Naive B cell (primary cell): ENCODE measurements around the gene MED19. TPM values are rescaled to one million over a fixed set of nuclear protein-coding genes. Genes with fewer than 3 reads are reported as not detected.

ENCODE experiments used
- ATAC-seq, 2 donors: fragments of 150-1000 bp; cut with Tn5 transposase; 2 replicates each; pipeline ENCODE4 v1.10.0; 2021; ENCODE audit warnings: low read depth in 2 of 2, mild to moderate bottlenecking in 2 of 2, moderate library complexity in 2 of 2
- DNase-seq: peaks from one replicate; pipeline ENCODE4 v3.0.0; 2022
- H3K27ac Mint-ChIP-seq, 6 donors: one replicate each; pipeline ENCODE4 v1.8.0; 2020 to 2022; ENCODE audit warnings: mild to moderate bottlenecking in 6 of 6, mixed read lengths in 6 of 6, moderate library complexity in 5 of 6, inconsistent platforms in 2 of 6
- H3K27me3 Mint-ChIP-seq, 3 donors: one replicate each; pipeline ENCODE4 v1.8.0; 2021 to 2022; ENCODE audit warnings: mixed read lengths in 3 of 3, mild to moderate bottlenecking in 1 of 3
- H3K36me3 Mint-ChIP-seq, 2 donors: one replicate each; pipeline ENCODE4 v1.8.0; 2020 to 2022; ENCODE audit warnings: mixed read lengths in 2 of 2, inconsistent platforms in 1 of 2, mild to moderate bottlenecking in 1 of 2
- H3K4me1 Mint-ChIP-seq, 3 donors: one replicate each; pipeline ENCODE4 v1.8.0; 2020 to 2022; ENCODE audit warnings: mixed read lengths in 3 of 3, inconsistent platforms in 1 of 3, mild to moderate bottlenecking in 1 of 3, moderate library complexity in 1 of 3
- H3K4me3 Mint-ChIP-seq, 8 donors: one replicate each; pipeline ENCODE4 v1.8.0; 2020 to 2022; ENCODE audit warnings: mild to moderate bottlenecking in 8 of 8, mixed read lengths in 8 of 8, moderate library complexity in 8 of 8, inconsistent platforms in 2 of 8
- H3K9me3 Mint-ChIP-seq, 7 donors: one replicate each; pipeline ENCODE4 v1.8.0; 2020 to 2022; ENCODE audit warnings: mixed read lengths in 7 of 7, mild to moderate bottlenecking in 5 of 7, inconsistent platforms in 2 of 7, moderate library complexity in 1 of 7
- polyA plus RNA-seq, 6 donors: library from polyadenylated mRNA; unstranded; fragments of 300-500 nt; fragmentation: Illumina TruSeq; gene quantifications; one replicate each; pipeline ENCODE4 v1.2.3, GENCODE V29; 2021; ENCODE audit warnings: low read depth in 6 of 6

MED19 gene
- polyA plus RNA-seq, 6 donors from 2014 or later: 17.6 to 24.3 (median 21.7) TPM

GRCh38 chr11:57657194-57658022 lies 54.6 kb downstream of the MED19 start, which contains the start of gene CLP1:
CLP1 (plus strand) TSS chr11:57657762; CDS start chr11:57659477, 1,715 bp downstream.
- peak; percentile 98 for DNase-seq
- H3K4me3 Mint-ChIP-seq: peak within 1 kb of the TSS; percentile 90 to 99 (median 98)
- peak within 1 kb of the TSS; percentile 91 to 98 (median 96) for H3K27ac Mint-ChIP-seq
- no peaks in the 10 kb centered on the region for H3K27me3 Mint-ChIP-seq
- H3K36me3 Mint-ChIP-seq: peaks cover 0 to 4% of the 10 kb centered on the region in 2 donors
- peaks cover 14 to 44% (median 27%) of the 10 kb centered on the region in 3 donors for H3K4me1 Mint-ChIP-seq
- peak; percentile 94 to 95 for ATAC-seq
- no peaks in the 10 kb centered on the region for H3K9me3 Mint-ChIP-seq

- no peaks in the 10 kb centered on the region for H3K27me3 Mint-ChIP-seq
- H3K4me1 Mint-ChIP-seq: peaks cover 14 to 49% (median 27%) of the 10 kb centered on the region in 3 donors
- DNase-seq (no peak), ATAC-seq (no peak)
- peaks cover 0 to 4% of the 10 kb centered on the region in 2 donors for H3K36me3 Mint-ChIP-seq
- no peaks in the 10 kb centered on the region for H3K9me3 Mint-ChIP-seq
- peak overlapping the region; percentile 75 to 99 (median 97) for H3K4me3 Mint-ChIP-seq
- H3K27ac Mint-ChIP-seq: peak overlapping the region; percentile 56 to 98 (median 94)
Measured at GRCh38 chr11:57656885-57657193, 55.2 kb downstream of the MED19 start.

Other genes starting within 250 kb of the MED19 start
- 10 to 100 TPM in 1 of 6 donors, 1 to 10 TPM in 5; 3.2 to 10.9 (median 4.6) TPM for gene SLC43A1, start 196.5 kb downstream of the MED19 start, polyA plus RNA-seq
- gene TIMM10, start 181.5 kb downstream of the MED19 start, polyA plus RNA-seq: 100 to 1,000 TPM in 1 of 6 donors, 10 to 100 TPM in 5; 64.9 to 105 (median 79.9) TPM
- gene SMTNL1, start 174.6 kb downstream of the MED19 start, polyA plus RNA-seq: under 1 TPM in 3 of 6 donors, not detected in 3; 0.18 to 0.40 (median 0.34) TPM
- gene UBE2L6, start 144.5 kb downstream of the MED19 start, polyA plus RNA-seq: 100 to 1,000 TPM; 182 to 310 (median 219) TPM
- under 1 TPM in 1 of 6 donors, not detected in 5; 0.82 TPM for gene SERPING1, start 114.5 kb downstream of the MED19 start, polyA plus RNA-seq
- gene YPEL4, start 62.3 kb downstream of the MED19 start, polyA plus RNA-seq: not detected
- gene CLP1, start 54.5 kb downstream of the MED19 start, polyA plus RNA-seq: 10 to 100 TPM; 15.1 to 62.2 (median 19.0) TPM
- 10 to 100 TPM in 5 of 6 donors, 1 to 10 TPM in 1; 6.1 to 39.2 (median 28.2) TPM for gene ZDHHC5, start 44.1 kb downstream of the MED19 start, polyA plus RNA-seq
- 10 to 100 TPM; 61.5 to 77.9 (median 72.3) TPM for gene TMX2, start 378 bp upstream of the MED19 start, polyA plus RNA-seq
- gene SELENOH, start 29.3 kb upstream of the MED19 start, polyA plus RNA-seq: 100 to 1,000 TPM; 299 to 401 (median 350) TPM
- 1 to 10 TPM in 3 of 6 donors, under 1 TPM in 2, not detected in 1; 0.47 to 1.6 (median 1.4) TPM for gene BTBD18, start 39.6 kb upstream of the MED19 start, polyA plus RNA-seq
- 1 to 10 TPM in 5 of 6 donors, under 1 TPM in 1; 0.28 to 9.5 (median 7.8) TPM for gene CTNND1, start 49.6 kb upstream of the MED19 start, polyA plus RNA-seq